Measurements from ENCODE around the gene DNAH11. TPM values are rescaled to one million over a fixed set of nuclear protein-coding genes. Genes with fewer than 3 reads are reported as not detected.

Gene DNAH11
- total and polyA plus RNA-seq, 9 of the 15 experiments (the other 6 are each of a cell fraction or from before 2014, with no cell fraction given), result under 0.01 TPM; not detected in 7

GRCh38 chr7:21912305-21912704, 369.5 kb downstream of the DNAH11 start:
- no peaks in the 10 kb centered on the region for H4K20me1 ChIP-seq (replicated peaks; ENCODE audit: control insufficient read depth, insufficient read depth, low read length)
- ChIA-PET POLR2A (interaction anchor here (0.6 kb wide), 1 partner anchor 36 kb away, joined by 4 read pairs; no protein-coding TSS in a partner anchor), CTCF (ENCODE audit: low intra/inter-chr PET ratio) (no interaction called here)
- intact Hi-C loops (cut with micrococcal nuclease), result no loop called here
- H3K9me1 ChIP-seq (ENCODE audit: control insufficient read depth, insufficient read depth, low read length), result no peaks in the 10 kb centered on the region
- no peaks in the 10 kb centered on the region for H3K4me1 ChIP-seq (replicated peaks in 1 of 2; ENCODE audit: control insufficient read depth in 2 of 2, insufficient read depth in 2 of 2, low read length in 2 of 2)
- in situ Hi-C loops (cut with MboI), result no loop called here
- no peak overlapping the region for H3K4me2 ChIP-seq (ENCODE audit: insufficient read depth, low read length)
- ATAC-seq (no peak), FAIRE-seq (no peak), DNase-seq (ENCODE audit: extremely low read depth in 1 of 4, low spot score in 3 of 4) (no peak)
- no TSS peak for BruUV-seq (replicated peaks)
- no peaks in the 10 kb centered on the region for H3K79me2 ChIP-seq (ENCODE audit: control insufficient read depth, insufficient read depth, low read length)
- H3K36me3 ChIP-seq (ENCODE audit: control insufficient read depth, insufficient read depth, low read length), result no peaks in the 10 kb centered on the region
- 11% methylated on average over 7 of the region's 7 CpGs for WGBS (ENCODE audit: insufficient coverage, low coverage, missing lambda C conversion rate)
- H3K9me3 ChIP-seq (replicated peaks; ENCODE audit: control insufficient read depth, insufficient read depth, low read depth, low read length), result no peaks in the 10 kb centered on the region
- H2AFZ ChIP-seq (ENCODE audit: low read depth, low read length), result no peak overlapping the region
- no peak overlapping the region for H3K9ac ChIP-seq (ENCODE audit: insufficient read depth in 1 of 2, low read depth in 2 of 2, low read length in 2 of 2)
- H3K27me3 ChIP-seq (ENCODE audit: control insufficient read depth in 2 of 2, insufficient read depth in 2 of 2, low read length in 2 of 2), result peaks cover 2 to 13% of the 10 kb centered on the region in 2 experiments; a peak in 2 of 5 replicates
- H3K27ac ChIP-seq (ENCODE audit: extremely low read depth, low read depth, low read length), result no peak overlapping the region
- no peak overlapping the region for H3K4me3 ChIP-seq
- no peak for TF ChIP-seq BHLHE40 (IDR thresholded peaks at IDR 0.05; ENCODE audit: low read length)
- TF ChIP-seq, protein P1, sequence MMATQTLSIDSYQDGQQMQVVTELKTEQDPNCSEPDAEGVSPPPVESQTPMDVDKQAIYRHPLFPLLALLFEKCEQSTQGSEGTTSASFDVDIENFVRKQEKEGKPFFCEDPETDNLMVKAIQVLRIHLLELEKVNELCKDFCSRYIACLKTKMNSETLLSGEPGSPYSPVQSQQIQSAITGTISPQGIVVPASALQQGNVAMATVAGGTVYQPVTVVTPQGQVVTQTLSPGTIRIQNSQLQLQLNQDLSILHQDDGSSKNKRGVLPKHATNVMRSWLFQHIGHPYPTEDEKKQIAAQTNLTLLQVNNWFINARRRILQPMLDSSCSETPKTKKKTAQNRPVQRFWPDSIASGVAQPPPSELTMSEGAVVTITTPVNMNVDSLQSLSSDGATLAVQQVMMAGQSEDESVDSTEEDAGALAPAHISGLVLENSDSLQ (IDR thresholded peaks at IDR 0.05), result no peak
- TF ChIP-seq TAF7 (tag; IDR thresholded peaks at IDR 0.05), result no peak
- no peak for TF ChIP-seq MYBL2 (IDR thresholded peaks at IDR 0.05; ENCODE audit: low read depth)
- TF ChIP-seq MYBL2 (CRISPR knock-in tag; IDR thresholded peaks at IDR 0.05; ENCODE audit: borderline replicate concordance), result no peak
- TF ChIP-seq SUPT5H (IDR thresholded peaks at IDR 0.05), result no peak
- TF ChIP-seq RBBP5 (IDR thresholded peaks at IDR 0.05; ENCODE audit: borderline replicate concordance, insufficient read depth, low read length, poor library complexity, severe bottlenecking), result no peak
- no peak for TF ChIP-seq MXI1 (IDR thresholded peaks at IDR 0.05; ENCODE audit: low read depth, low read length)
- no peak for TF ChIP-seq SMARCE1 (IDR thresholded peaks at IDR 0.05)
- no peak for TF ChIP-seq TAF1 (IDR thresholded peaks at IDR 0.05; ENCODE audit: control insufficient read depth, extremely low read depth, insufficient read depth, low read length, severe bottlenecking)
- TF ChIP-seq DEAF1 (CRISPR knock-in tag; IDR thresholded peaks at IDR 0.05), result no peak
- TF ChIP-seq, protein P2, sequence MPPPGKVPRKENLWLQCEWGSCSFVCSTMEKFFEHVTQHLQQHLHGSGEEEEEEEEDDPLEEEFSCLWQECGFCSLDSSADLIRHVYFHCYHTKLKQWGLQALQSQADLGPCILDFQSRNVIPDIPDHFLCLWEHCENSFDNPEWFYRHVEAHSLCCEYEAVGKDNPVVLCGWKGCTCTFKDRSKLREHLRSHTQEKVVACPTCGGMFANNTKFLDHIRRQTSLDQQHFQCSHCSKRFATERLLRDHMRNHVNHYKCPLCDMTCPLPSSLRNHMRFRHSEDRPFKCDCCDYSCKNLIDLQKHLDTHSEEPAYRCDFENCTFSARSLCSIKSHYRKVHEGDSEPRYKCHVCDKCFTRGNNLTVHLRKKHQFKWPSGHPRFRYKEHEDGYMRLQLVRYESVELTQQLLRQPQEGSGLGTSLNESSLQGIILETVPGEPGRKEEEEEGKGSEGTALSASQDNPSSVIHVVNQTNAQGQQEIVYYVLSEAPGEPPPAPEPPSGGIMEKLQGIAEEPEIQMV (tag; conservative IDR thresholded peaks at IDR 0.05; ENCODE audit: low read depth), result no peak
- TF ChIP-seq STAG1 (CRISPR knock-in tag; IDR thresholded peaks at IDR 0.05; ENCODE audit: borderline replicate concordance), result no peak
- no peak for TF ChIP-seq IRF1 (CRISPR knock-in tag; IDR thresholded peaks at IDR 0.05; ENCODE audit: borderline replicate concordance)
- TF ChIP-seq NR1H2 (CRISPR knock-in tag; IDR thresholded peaks at IDR 0.05), result no peak

Measured in K562 (cell line).